Testis (tissue), 3 donors: ENCODE results near the gene MFSD1. TPM values are rescaled to one million over a fixed set of nuclear protein-coding genes. Genes with fewer than 3 reads are reported as not detected.

ENCODE experiments used
- DNase-seq: peaks from one replicate; pipeline ENCODE4 v3.0.0-alpha.2; 2019
- H3K27ac ChIP-seq, 2 donors: fragments of 200-600 bp; sonication (generic); one replicate each; pipeline ENCODE4 v1.5.1; 2019
- H3K27me3 ChIP-seq: fragments of 200-600 bp; sonication (generic); one replicate; pipeline ENCODE4 v1.5.1; 2019
- H3K36me3 ChIP-seq: fragments of 200-600 bp; sonication (generic); one replicate; pipeline ENCODE4 v1.5.1; 2017; ENCODE audit warnings: low read depth; ENCODE audit errors: missing control alignments
- H3K4me1 ChIP-seq: fragments of 200-600 bp; sonication (generic); one replicate; pipeline ENCODE4 v1.5.1; 2019
- H3K4me3 ChIP-seq, 2 donors: fragments of 200-600 bp; sonication (generic); one replicate each; pipeline ENCODE4 v1.5.1; 2017 to 2019
- H3K9me3 ChIP-seq: fragments of 200-600 bp; sonication (generic); one replicate; pipeline ENCODE4 v1.5.1; 2017
- POLR2A ChIP-seq: fragments of 450-650 bp; IDR thresholded peaks from one replicate; pipeline ENCODE4 v1.6.1; 2017; ENCODE audit warnings: antibody characterized with exemption, mild to moderate bottlenecking, moderate library complexity
- WGBS, 2 donors: methylation state at CpG; one replicate each; pipeline ENCODE4 v1.1.5; 2018; 5-methylcytosine and 5-hydroxymethylcytosine counted together
- intact Hi-C: fragments of 100-400 bp; cut with DNase I; formaldehyde crosslinking; loops from one replicate; pipeline ENCODE4 v1.15.1; 2023; ENCODE audit warnings: low total_unique reads
- polyA plus RNA-seq: library from polyadenylated mRNA; stranded (reverse); fragments of 350-450 nt; fragmentation: Illumina TruSeq; extraction: RNeasy Lipid Tissue Mini Kit (QIAGEN cat#74804); gene quantifications from one replicate; pipeline ENCODE4 v1.2.3, GENCODE V29; 2014; ENCODE audit warnings: low read depth, low replicate concordance; ENCODE audit not compliant: insufficient read depth
- total RNA-seq, 2 donors: library from RNA; depleted of rRNA; stranded (reverse); fragments of >200 nt; gene quantifications; one replicate each; pipeline ENCODE4 v1.2.3, GENCODE V29; 2016
- TF ChIP-seq, protein P1 (sequence below), 3 experiments: fragments of 450-650 bp in 2 of 3; fragments of 200-600 bp in 1 of 3; sonication (generic) in 1 of 3; IDR thresholded peaks; one replicate each; pipeline ENCODE4 v1.5.1; 2016 to 2019; ENCODE audit warnings: antibody characterized with exemption in 3 of 3, mild to moderate bottlenecking in 2 of 3, moderate library complexity in 1 of 3

The MFSD1 gene
- total and polyA plus RNA-seq, 3 donors from 2014 or later = 30.6 to 33.9 (median 32.3) TPM

DNA sequence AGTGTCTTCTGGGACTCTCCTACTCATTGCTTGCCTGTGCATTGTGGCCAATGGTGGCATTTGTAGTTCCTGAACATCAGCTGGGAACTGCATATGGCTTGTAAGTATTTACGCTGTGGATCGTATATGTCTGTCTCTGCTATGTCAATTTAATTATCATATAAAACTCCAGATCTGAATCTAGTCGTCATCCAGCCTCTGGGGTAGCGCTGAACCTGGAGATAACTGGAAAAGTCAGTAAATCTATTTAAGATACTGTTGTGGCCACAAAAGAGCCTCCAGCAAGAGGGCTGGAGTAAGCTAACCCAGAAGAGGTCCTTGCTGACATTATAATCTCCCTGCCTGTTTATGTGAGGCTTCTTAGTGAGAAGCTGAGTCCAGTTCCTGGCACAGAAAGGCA lies 21.6 kb downstream of the MFSD1 start:
- intact Hi-C loops = no loop called here
- no peaks in the 10 kb centered on the region for H3K27me3 ChIP-seq
- TF ChIP-seq, protein P1, sequence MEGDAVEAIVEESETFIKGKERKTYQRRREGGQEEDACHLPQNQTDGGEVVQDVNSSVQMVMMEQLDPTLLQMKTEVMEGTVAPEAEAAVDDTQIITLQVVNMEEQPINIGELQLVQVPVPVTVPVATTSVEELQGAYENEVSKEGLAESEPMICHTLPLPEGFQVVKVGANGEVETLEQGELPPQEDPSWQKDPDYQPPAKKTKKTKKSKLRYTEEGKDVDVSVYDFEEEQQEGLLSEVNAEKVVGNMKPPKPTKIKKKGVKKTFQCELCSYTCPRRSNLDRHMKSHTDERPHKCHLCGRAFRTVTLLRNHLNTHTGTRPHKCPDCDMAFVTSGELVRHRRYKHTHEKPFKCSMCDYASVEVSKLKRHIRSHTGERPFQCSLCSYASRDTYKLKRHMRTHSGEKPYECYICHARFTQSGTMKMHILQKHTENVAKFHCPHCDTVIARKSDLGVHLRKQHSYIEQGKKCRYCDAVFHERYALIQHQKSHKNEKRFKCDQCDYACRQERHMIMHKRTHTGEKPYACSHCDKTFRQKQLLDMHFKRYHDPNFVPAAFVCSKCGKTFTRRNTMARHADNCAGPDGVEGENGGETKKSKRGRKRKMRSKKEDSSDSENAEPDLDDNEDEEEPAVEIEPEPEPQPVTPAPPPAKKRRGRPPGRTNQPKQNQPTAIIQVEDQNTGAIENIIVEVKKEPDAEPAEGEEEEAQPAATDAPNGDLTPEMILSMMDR (IDR thresholded peaks at IDR 0.05) = no peak
- TF ChIP-seq POLR2A = no peak
- WGBS, 2 donors = 97 to 99% methylated on average over 4 of the region's 4 CpGs
- H3K36me3 ChIP-seq = no peaks in the 10 kb centered on the region
- no peak overlapping the region for H3K4me3 ChIP-seq
- H3K9me3 ChIP-seq = no peaks in the 10 kb centered on the region
- no peaks in the 10 kb centered on the region for H3K4me1 ChIP-seq
- DNase-seq = no peak
- H3K27ac ChIP-seq = no peak overlapping the region

DNA sequence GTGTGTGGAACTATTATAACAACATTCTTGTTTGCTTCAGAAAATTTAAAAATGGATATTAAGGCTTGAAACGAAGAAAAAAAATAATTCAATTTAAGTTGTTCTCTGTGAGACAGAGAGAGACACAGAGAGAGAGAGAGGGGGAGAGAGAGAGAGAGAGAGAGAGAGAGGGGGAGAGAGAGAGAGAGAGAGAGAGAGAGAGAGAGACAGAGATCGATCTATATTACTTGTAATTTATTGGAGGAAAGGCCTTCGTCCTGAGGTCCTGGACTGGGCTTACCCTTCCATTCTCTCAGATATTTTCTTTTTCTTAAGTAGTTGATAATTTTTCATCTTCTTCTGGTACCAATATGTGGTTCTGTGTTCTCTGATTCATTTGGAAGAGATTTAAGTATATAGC lies 25.9 kb downstream of the MFSD1 start:
- H3K27me3 ChIP-seq = no peaks in the 10 kb centered on the region
- no peaks in the 10 kb centered on the region for H3K4me1 ChIP-seq
- 84 to 97% methylated on average over 3 of the region's 3 CpGs for WGBS, 2 donors
- H3K4me3 ChIP-seq = no peak overlapping the region
- H3K9me3 ChIP-seq = no peaks in the 10 kb centered on the region
- H3K36me3 ChIP-seq = no peaks in the 10 kb centered on the region
- TF ChIP-seq POLR2A = no peak
- TF ChIP-seq, protein P1 (IDR thresholded peaks at IDR 0.05) = no peak
- no peak overlapping the region for H3K27ac ChIP-seq
- intact Hi-C loops = no loop called here
- DNase-seq = no peak

DNA sequence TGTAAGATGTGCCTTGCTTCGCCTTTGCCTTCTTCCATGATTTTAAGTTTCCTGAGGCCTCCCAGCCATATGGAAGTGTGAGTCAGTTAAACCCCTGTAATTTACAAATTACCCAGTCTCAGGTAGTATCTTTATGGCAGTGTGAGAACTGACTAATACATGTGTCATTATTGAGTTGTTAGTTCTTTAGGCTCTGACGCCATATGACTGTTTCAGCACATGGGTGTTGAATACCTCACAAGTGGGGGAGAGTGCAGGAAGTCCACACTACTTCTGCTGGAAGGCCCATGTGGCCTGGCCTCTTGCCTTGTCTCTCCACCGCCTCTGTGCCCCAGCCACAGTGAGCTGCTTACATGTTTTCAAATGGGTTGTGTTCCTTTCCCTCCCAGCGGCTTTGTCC lies 28.5 kb downstream of the MFSD1 start:
- no peaks in the 10 kb centered on the region for H3K4me1 ChIP-seq
- intact Hi-C loops = no loop called here
- H3K4me3 ChIP-seq = no peak overlapping the region
- no peaks in the 10 kb centered on the region for H3K27me3 ChIP-seq
- no peaks in the 10 kb centered on the region for H3K36me3 ChIP-seq
- TF ChIP-seq, protein P1 (IDR thresholded peaks at IDR 0.05) = no peak
- no peak for TF ChIP-seq POLR2A
- no peak overlapping the region for H3K27ac ChIP-seq
- WGBS, 2 donors = 92 to 98% methylated on average over 4 of the region's 4 CpGs
- H3K9me3 ChIP-seq = no peaks in the 10 kb centered on the region
- no peak for DNase-seq

DNA sequence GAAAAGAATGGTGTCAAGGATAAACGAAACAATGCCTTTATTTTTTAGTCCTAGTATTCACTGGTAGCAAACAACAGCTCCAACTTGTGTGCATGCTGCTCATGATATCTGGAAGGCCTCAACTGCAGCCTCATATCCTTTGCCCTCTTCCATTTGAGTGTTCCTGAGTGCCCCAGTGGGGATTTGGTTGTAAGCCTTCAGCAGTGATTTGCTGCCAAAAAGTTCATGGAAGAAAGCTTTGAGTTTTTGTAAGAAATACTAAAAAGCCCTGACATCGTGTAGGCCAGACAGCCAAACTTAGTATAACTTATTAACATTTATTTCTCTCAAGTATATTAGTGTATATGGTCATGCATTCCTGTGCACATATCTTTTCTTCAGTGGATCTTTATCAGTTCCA lies 30.0 kb downstream of the MFSD1 start:
- no peak overlapping the region for H3K4me3 ChIP-seq
- 40 to 73% methylated on average over 2 of the region's 2 CpGs for WGBS, 2 donors
- no peak overlapping the region for H3K27ac ChIP-seq
- intact Hi-C loops = no loop called here
- H3K4me1 ChIP-seq = no peaks in the 10 kb centered on the region
- H3K27me3 ChIP-seq = no peaks in the 10 kb centered on the region
- no peak for DNase-seq
- no peaks in the 10 kb centered on the region for H3K9me3 ChIP-seq
- H3K36me3 ChIP-seq = no peaks in the 10 kb centered on the region
- TF ChIP-seq, protein P1 (IDR thresholded peaks at IDR 0.05) = no peak
- no peak for TF ChIP-seq POLR2A

DNA sequence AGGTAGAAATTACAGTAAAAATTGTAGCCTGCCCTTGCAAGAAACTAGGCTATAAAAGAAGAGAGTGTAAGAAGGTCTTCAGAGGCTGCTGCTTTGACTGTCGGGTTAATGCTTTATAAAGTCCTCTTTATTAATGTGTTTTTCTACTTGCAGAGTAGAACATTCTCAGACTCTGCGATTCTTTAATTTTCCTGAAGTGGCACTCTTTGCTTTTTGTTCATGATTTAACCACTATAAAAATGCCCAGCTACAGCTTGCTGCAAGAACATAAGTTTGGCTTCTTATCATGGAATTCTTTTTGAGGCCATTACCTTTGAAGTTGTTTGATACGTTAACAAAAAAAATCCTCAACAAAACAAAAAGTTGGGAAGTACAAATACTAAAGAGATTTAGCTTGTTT lies 33.8 kb downstream of the MFSD1 start:
- H3K4me1 ChIP-seq = no peaks in the 10 kb centered on the region
- H3K36me3 ChIP-seq = no peaks in the 10 kb centered on the region
- DNase-seq = no peak
- no peaks in the 10 kb centered on the region for H3K9me3 ChIP-seq
- WGBS, 2 donors = 61 to 70% methylated on average over 3 of the region's 3 CpGs
- no peak overlapping the region for H3K4me3 ChIP-seq
- no peaks in the 10 kb centered on the region for H3K27me3 ChIP-seq
- H3K27ac ChIP-seq = no peak overlapping the region
- intact Hi-C loops = no loop called here
- TF ChIP-seq, protein P1 (IDR thresholded peaks at IDR 0.05) = no peak
- TF ChIP-seq POLR2A = no peak
